Activated naive CD8-positive, alpha-beta T cell (primary cell): ENCODE measurements around the gene TRPC3.
"Not testable (repeated sequence)": the region's sequence is repeated elsewhere in the genome, so short reads cannot be mapped to it uniquely, and the experiment has no call there.

ENCODE experiments used
- H3K27ac Mint-ChIP-seq: one replicate; pipeline ENCODE4 v1.8.0; 2021; ENCODE audit warnings: mixed read lengths
- H3K27me3 Mint-ChIP-seq: one replicate; pipeline ENCODE4 v1.8.0; 2021; ENCODE audit warnings: mixed read lengths
- H3K36me3 Mint-ChIP-seq: one replicate; pipeline ENCODE4 v1.8.0; 2021; ENCODE audit warnings: mixed read lengths
- H3K4me1 Mint-ChIP-seq: one replicate; pipeline ENCODE4 v1.8.0; 2021; ENCODE audit warnings: low read depth, mixed read lengths
- H3K4me3 Mint-ChIP-seq: one replicate; pipeline ENCODE4 v1.8.0; 2021; ENCODE audit warnings: mild to moderate bottlenecking, mixed read lengths
- H3K9me3 Mint-ChIP-seq: one replicate; pipeline ENCODE4 v1.8.0; 2021; ENCODE audit warnings: low read depth, mixed read lengths

TRPC3 gene

GRCh38 chr4:121927948-121928347 is 23.9 kb downstream of the TRPC3 start:
- no peaks in the 10 kb centered on the region for H3K4me1 Mint-ChIP-seq
- H3K9me3 Mint-ChIP-seq: no peaks in the 10 kb centered on the region
- no peak overlapping the region for H3K27ac Mint-ChIP-seq
- no peak overlapping the region for H3K4me3 Mint-ChIP-seq
- H3K36me3 Mint-ChIP-seq: no peaks in the 10 kb centered on the region
- H3K27me3 Mint-ChIP-seq: peaks cover 10% of the 10 kb centered on the region

- not testable (repeated sequence) for H3K4me3 Mint-ChIP-seq, H3K4me1 Mint-ChIP-seq, H3K27ac Mint-ChIP-seq, H3K36me3 Mint-ChIP-seq, H3K27me3 Mint-ChIP-seq, H3K9me3 Mint-ChIP-seq
These were observed 25.4 kb downstream of the TRPC3 start for GRCh38 chr4:121926490-121926889.

- H3K4me1 Mint-ChIP-seq: no peaks in the 10 kb centered on the region
- peaks cover 2% of the 10 kb centered on the region for H3K36me3 Mint-ChIP-seq
- H3K27me3 Mint-ChIP-seq: no peaks in the 10 kb centered on the region
- H3K4me3 Mint-ChIP-seq: no peak overlapping the region
- H3K27ac Mint-ChIP-seq: no peak overlapping the region
- no peaks in the 10 kb centered on the region for H3K9me3 Mint-ChIP-seq
These were observed 28.6 kb downstream of the TRPC3 start for GRCh38 chr4:121923306-121923705.

- no peak overlapping the region for H3K27ac Mint-ChIP-seq
- peaks cover 6% of the 10 kb centered on the region for H3K4me1 Mint-ChIP-seq
- H3K9me3 Mint-ChIP-seq: no peaks in the 10 kb centered on the region
- H3K4me3 Mint-ChIP-seq: no peak overlapping the region
- peaks cover 8% of the 10 kb centered on the region for H3K27me3 Mint-ChIP-seq
- no peaks in the 10 kb centered on the region for H3K36me3 Mint-ChIP-seq
These were observed 38.2 kb downstream of the TRPC3 start for GRCh38 chr4:121913667-121914066.

- Mint-ChIP-seq H3K27me3 (peaks cover 12% of the 10 kb centered on the region), H3K4me3 (no peak overlapping the region), H3K4me1 (no peaks in the 10 kb centered on the region), H3K36me3 (no peaks in the 10 kb centered on the region), H3K9me3 (no peaks in the 10 kb centered on the region), H3K27ac (no peak overlapping the region)
These were observed 43.5 kb downstream of the TRPC3 start for GRCh38 chr4:121908346-121908745.

- no peaks in the 10 kb centered on the region for H3K9me3 Mint-ChIP-seq
- H3K4me1 Mint-ChIP-seq: peaks cover 7% of the 10 kb centered on the region
- H3K4me3 Mint-ChIP-seq: no peak overlapping the region
- H3K27me3 Mint-ChIP-seq: peaks cover 9% of the 10 kb centered on the region
- no peaks in the 10 kb centered on the region for H3K36me3 Mint-ChIP-seq
- no peak overlapping the region for H3K27ac Mint-ChIP-seq
These were observed 51.5 kb downstream of the TRPC3 start for GRCh38 chr4:121900132-121900983.

GRCh38 chr4:121898150-121898549 is 53.7 kb downstream of the TRPC3 start:
- Mint-ChIP-seq H3K9me3 (no peaks in the 10 kb centered on the region), H3K27me3 (peaks cover under 1% of the 10 kb centered on the region)

GRCh38 chr4:121888134-121888533 is 63.7 kb downstream of the TRPC3 start:
- H3K27ac Mint-ChIP-seq: no peak overlapping the region
- H3K4me1 Mint-ChIP-seq: no peaks in the 10 kb centered on the region

More at GRCh38 chr4:121898150-121898549, 53.7 kb downstream of the TRPC3 start:
- H3K36me3 Mint-ChIP-seq: no peaks in the 10 kb centered on the region
- H3K27ac Mint-ChIP-seq: no peak overlapping the region
- no peak overlapping the region for H3K4me3 Mint-ChIP-seq
- peaks cover 7% of the 10 kb centered on the region for H3K4me1 Mint-ChIP-seq

GRCh38 chr4:121885115-121885514 is 66.7 kb downstream of the TRPC3 start:
- H3K4me3 Mint-ChIP-seq: no peak overlapping the region
- no peaks in the 10 kb centered on the region for H3K9me3 Mint-ChIP-seq
- H3K27ac Mint-ChIP-seq: no peak overlapping the region
- peaks cover 22% of the 10 kb centered on the region for H3K27me3 Mint-ChIP-seq
- H3K4me1 Mint-ChIP-seq: no peaks in the 10 kb centered on the region
- no peaks in the 10 kb centered on the region for H3K36me3 Mint-ChIP-seq

More at GRCh38 chr4:121888134-121888533, 63.7 kb downstream of the TRPC3 start:
- H3K36me3 Mint-ChIP-seq: no peaks in the 10 kb centered on the region
- H3K4me3 Mint-ChIP-seq: no peak overlapping the region
- no peaks in the 10 kb centered on the region for H3K9me3 Mint-ChIP-seq
- H3K27me3 Mint-ChIP-seq: peaks cover 18% of the 10 kb centered on the region

- H3K9me3 Mint-ChIP-seq: no peaks in the 10 kb centered on the region
- H3K27ac Mint-ChIP-seq: no peak overlapping the region
- H3K36me3 Mint-ChIP-seq: peaks cover 2% of the 10 kb centered on the region
- no peaks in the 10 kb centered on the region for H3K4me1 Mint-ChIP-seq
- no peak overlapping the region for H3K4me3 Mint-ChIP-seq
- H3K27me3 Mint-ChIP-seq: peaks cover 18% of the 10 kb centered on the region
These were observed 70.7 kb downstream of the TRPC3 start for GRCh38 chr4:121881158-121881557.

- Mint-ChIP-seq H3K27me3 (peaks cover 19% of the 10 kb centered on the region), H3K36me3 (peaks cover 2% of the 10 kb centered on the region), H3K9me3 (no peaks in the 10 kb centered on the region), H3K27ac (no peak overlapping the region), H3K4me1 (no peaks in the 10 kb centered on the region), H3K4me3 (no peak overlapping the region)
These were observed 72.7 kb downstream of the TRPC3 start for GRCh38 chr4:121879135-121879534.

GRCh38 chr4:121877041-121877773 is 74.7 kb downstream of the TRPC3 start:
- H3K27me3 Mint-ChIP-seq: peaks cover 19% of the 10 kb centered on the region
- H3K4me3 Mint-ChIP-seq: no peak overlapping the region
- H3K27ac Mint-ChIP-seq: no peak overlapping the region
- no peaks in the 10 kb centered on the region for H3K9me3 Mint-ChIP-seq
- H3K4me1 Mint-ChIP-seq: no peaks in the 10 kb centered on the region
- H3K36me3 Mint-ChIP-seq: peaks cover 2% of the 10 kb centered on the region

- peaks cover under 1% of the 10 kb centered on the region for H3K4me1 Mint-ChIP-seq
- peaks cover 2% of the 10 kb centered on the region for H3K36me3 Mint-ChIP-seq
- no peaks in the 10 kb centered on the region for H3K9me3 Mint-ChIP-seq
- peaks cover 15% of the 10 kb centered on the region for H3K27me3 Mint-ChIP-seq
- no peak overlapping the region for H3K4me3 Mint-ChIP-seq
- no peak overlapping the region for H3K27ac Mint-ChIP-seq
These were observed 75.8 kb downstream of the TRPC3 start for GRCh38 chr4:121876070-121876469.

- Mint-ChIP-seq H3K9me3 (no peaks in the 10 kb centered on the region), H3K4me3 (no peak overlapping the region), H3K27ac (no peak overlapping the region), H3K36me3 (peaks cover 2% of the 10 kb centered on the region), H3K4me1 (peaks cover 4% of the 10 kb centered on the region), H3K27me3 (peaks cover 14% of the 10 kb centered on the region)
These were observed 76.2 kb downstream of the TRPC3 start for GRCh38 chr4:121875652-121876051.

- Mint-ChIP-seq H3K36me3 (no peaks in the 10 kb centered on the region), H3K4me3 (no peak overlapping the region), H3K27ac (no peak overlapping the region), H3K27me3 (peaks cover 10% of the 10 kb centered on the region), H3K9me3 (no peaks in the 10 kb centered on the region), H3K4me1 (peaks cover 15% of the 10 kb centered on the region)
These were observed 78.3 kb downstream of the TRPC3 start for GRCh38 chr4:121873604-121874003.
